Suprapubic skin (tissue), 4 donors: Measurements from ENCODE around the gene KPNA6. TPM values are rescaled to one million over a fixed set of nuclear protein-coding genes. Genes with fewer than 3 reads are reported as not detected.
"Not testable (repeated sequence)": the region's sequence is repeated elsewhere in the genome, so short reads cannot be mapped to it uniquely, and the experiment has no call there.

Experiments
- DNase-seq, 2 donors: peaks; one replicate each; pipeline ENCODE4 v3.0.0-alpha.2; 2019; ENCODE audit warnings: low spot score in 2 of 2
- H3K27ac ChIP-seq: fragments of 200-600 bp; sonication (generic); one replicate; pipeline ENCODE4 v1.5.1; 2019
- H3K27me3 ChIP-seq: fragments of 200-600 bp; sonication (generic); one replicate; pipeline ENCODE4 v1.5.1; 2019
- H3K36me3 ChIP-seq: fragments of 200-600 bp; sonication (generic); one replicate; pipeline ENCODE4 v1.5.1; 2019
- H3K4me1 ChIP-seq: fragments of 200-600 bp; sonication (generic); one replicate; pipeline ENCODE4 v1.5.1; 2019
- H3K4me3 ChIP-seq: fragments of 200-600 bp; sonication (generic); one replicate; pipeline ENCODE4 v1.5.1; 2019; ENCODE audit warnings: mild to moderate bottlenecking
- H3K9me3 ChIP-seq: fragments of 200-600 bp; sonication (generic); one replicate; pipeline ENCODE4 v1.5.1; 2019
- CTCF ChIP-seq, 2 donors: fragments of 200-600 bp in 1 of 2; fragments of 450-650 bp in 1 of 2; sonication (generic) in 1 of 2; IDR thresholded peaks; one replicate each; pipeline ENCODE4 v1.5.1; 2016 to 2019; ENCODE audit warnings: antibody characterized with exemption in 2 of 2, mild to moderate bottlenecking in 1 of 2, moderate library complexity in 1 of 2
- EP300 ChIP-seq: sonication (generic); formaldehyde crosslinking; IDR thresholded peaks from one replicate; pipeline ENCODE4 v1.6.1; 2017; ENCODE audit warnings: antibody characterized with exemption
- POLR2A ChIP-seq, 2 donors: fragments of 450-650 bp; IDR thresholded peaks; one replicate each; pipeline ENCODE4 v1.6.1; 2017; ENCODE audit warnings: antibody characterized with exemption in 2 of 2, mild to moderate bottlenecking in 2 of 2, moderate library complexity in 2 of 2
- POLR2AphosphoS5 ChIP-seq, 3 donors: sonication (generic); formaldehyde crosslinking; IDR thresholded peaks; one replicate each; pipeline ENCODE4 v1.6.1; 2017; ENCODE audit warnings: antibody characterized with exemption in 3 of 3
- WGBS: methylation state at CpG from one replicate; pipeline ENCODE4 v1.1.5; 2018; 5-methylcytosine and 5-hydroxymethylcytosine counted together
- total RNA-seq, 4 donors: library from RNA; depleted of rRNA; stranded (reverse); fragments of >200 nt; gene quantifications; one replicate each; pipeline ENCODE4 v1.1.0, GENCODE V29; 2016

The KPNA6 gene
- total RNA-seq, result 10 to 100 TPM; 42.4 to 52.3 (median 46.5) TPM

GRCh38 chr1:32107742-32108661, at the start of gene KPNA6:
TSS of gene KPNA6 (plus strand) at chr1:32108056. CDS start at chr1:32108131, 75 bp downstream.
- Histone ChIP-seq H3K9me3 (no peaks in the 10 kb centered on the region), H3K36me3 (peaks cover under 1% of the 10 kb centered on the region), H3K27ac (peak within 1 kb of the TSS; percentile 90), H3K4me3 (peak within 1 kb of the TSS; percentile 66), H3K4me1 (peaks cover 42% of the 10 kb centered on the region), H3K27me3 (no peaks in the 10 kb centered on the region)
- TF ChIP-seq POLR2A (IDR thresholded peaks at IDR 0.05), result peak in 1 of 2 donors; percentile 64
- no peak for TF ChIP-seq CTCF (IDR thresholded peaks at IDR 0.05)
- peak; percentile 79 to 97 (median 81) for TF ChIP-seq POLR2AphosphoS5 (IDR thresholded peaks at IDR 0.05)
- TF ChIP-seq EP300, result no peak
- under 1% methylated on average over 30 of the region's 45 CpGs for WGBS
- peak; percentile 93 for DNase-seq

GRCh38 chr1:32060914-32061313, 46.9 kb upstream of the KPNA6 start:
- Histone ChIP-seq H3K27me3 (no peaks in the 10 kb centered on the region), H3K27ac (no peak overlapping the region), H3K9me3 (no peaks in the 10 kb centered on the region), H3K36me3 (peaks cover 54% of the 10 kb centered on the region), H3K4me3 (no peak overlapping the region), H3K4me1 (peaks cover 14% of the 10 kb centered on the region)
- no peak for DNase-seq
- TF ChIP-seq POLR2A (IDR thresholded peaks at IDR 0.05), result no peak
- no peak for TF ChIP-seq EP300
- no peak for TF ChIP-seq POLR2AphosphoS5 (IDR thresholded peaks at IDR 0.05)
- no peak for TF ChIP-seq CTCF (IDR thresholded peaks at IDR 0.05)

- H3K27ac ChIP-seq, result no peak overlapping the region
- DNase-seq, result no peak
- 64% methylated on average over 4 of the region's 4 CpGs for WGBS
- no peak for TF ChIP-seq CTCF (IDR thresholded peaks at IDR 0.05)
- no peak for TF ChIP-seq POLR2AphosphoS5 (IDR thresholded peaks at IDR 0.05)
- no peak for TF ChIP-seq POLR2A (IDR thresholded peaks at IDR 0.05)
- no peak for TF ChIP-seq EP300
- peaks cover 29% of the 10 kb centered on the region for H3K4me1 ChIP-seq
- H3K4me3 ChIP-seq, result no peak overlapping the region
- H3K36me3 ChIP-seq, result peaks cover 39% of the 10 kb centered on the region
- H3K27me3 ChIP-seq, result no peaks in the 10 kb centered on the region
- no peaks in the 10 kb centered on the region for H3K9me3 ChIP-seq
Observed at GRCh38 chr1:32062867-32063230, 45.0 kb upstream of the KPNA6 start.

GRCh38 chr1:32063261-32063681, 44.6 kb upstream of the KPNA6 start:
- 20% methylated on average over 1 of the region's 1 CpG for WGBS
- peak in 1 of 2 donors; percentile 48 for DNase-seq

GRCh38 chr1:32065613-32066488, 42.0 kb upstream of the KPNA6 start:
- not testable (repeated sequence) for DNase-seq, H3K9me3 ChIP-seq, H3K27me3 ChIP-seq, H3K27ac ChIP-seq, H3K4me3 ChIP-seq
- WGBS, result 65% methylated on average over 21 of the region's 21 CpGs
- peaks cover 41% of the 10 kb centered on the region for H3K4me1 ChIP-seq
- H3K36me3 ChIP-seq, result peaks cover 12% of the 10 kb centered on the region

More at GRCh38 chr1:32063261-32063681, 44.6 kb upstream of the KPNA6 start:
- H3K4me3 ChIP-seq, result no peak overlapping the region
- no peak for TF ChIP-seq POLR2A (IDR thresholded peaks at IDR 0.05)
- peak; percentile 53 to 73 for TF ChIP-seq CTCF (IDR thresholded peaks at IDR 0.05)
- TF ChIP-seq POLR2AphosphoS5 (IDR thresholded peaks at IDR 0.05), result no peak
- no peak for TF ChIP-seq EP300
- no peaks in the 10 kb centered on the region for H3K9me3 ChIP-seq
- H3K27ac ChIP-seq, result no peak overlapping the region
- H3K4me1 ChIP-seq, result peaks cover 32% of the 10 kb centered on the region
- no peaks in the 10 kb centered on the region for H3K27me3 ChIP-seq
- peaks cover 38% of the 10 kb centered on the region for H3K36me3 ChIP-seq
